Right cardiac atrium (tissue), 5 donors: Measurements from ENCODE around the gene WFIKKN2. TPM values are rescaled to one million over a fixed set of nuclear protein-coding genes. Genes with fewer than 3 reads are reported as not detected.
"Not testable (repeated sequence)": the region's sequence is repeated elsewhere in the genome, so short reads cannot be mapped to it uniquely, and the experiment has no call there.

Experiments used
- ATAC-seq, 2 donors: fragments of 200-7000 bp; cut with Tn5 transposase; one replicate each; pipeline versions ENCODE4 v1.8.0 to v1.9.1; 2020; ENCODE audit warnings: moderate library complexity in 2 of 2, mild to moderate bottlenecking in 1 of 2
- DNase-seq, 3 donors: peaks; one replicate each; pipeline ENCODE4 v3.0.0-alpha.2; 2020
- H3K27ac ChIP-seq: one replicate; pipeline ENCODE4 v1.5.1; 2013; ENCODE audit warnings: mild to moderate bottlenecking, low read length, control low read depth, moderate library complexity
- H3K27me3 ChIP-seq: one replicate; pipeline ENCODE4 v1.6.1; 2013; ENCODE audit not compliant: control insufficient read depth, insufficient read depth
- H3K4me1 ChIP-seq: one replicate; pipeline ENCODE4 v1.6.1; 2013; ENCODE audit warnings: low read length; ENCODE audit not compliant: control insufficient read depth, insufficient read depth
- H3K4me3 ChIP-seq: one replicate; pipeline ENCODE4 v1.5.1; 2013; ENCODE audit warnings: low read length, control low read depth
- H3K9me3 ChIP-seq: one replicate; pipeline ENCODE4 v1.6.1; 2013; ENCODE audit warnings: low read length; ENCODE audit not compliant: control insufficient read depth
- WGBS: extraction: QIAGEN DNeasy Blood & Tissue Kit; methylation state at CpG from one replicate; pipeline ENCODE4 v1.1.7; 2013; 5-methylcytosine and 5-hydroxymethylcytosine counted together
- intact Hi-C, 4 donors: fragments of 100-400 bp; cut with DNase I; formaldehyde crosslinking; loops; one replicate each; pipeline versions ENCODE4 v1.11.0 to v1.14.0; 2022 to 2023
- polyA plus RNA-seq: library from polyadenylated mRNA; stranded (reverse); fragments of 200-250 nt; gene quantifications from one replicate; pipeline ENCODE4 v1.2.3, GENCODE V29; 2013
- total RNA-seq, 4 donors: library from RNA; stranded (reverse); fragmentation: NEBNext Ultra II Directional; extraction: Animal tissue kit (Norgen Biotek cat#: 25700); gene quantifications; one replicate each; pipeline ENCODE4 v1.2.1, GENCODE V29; 2021
- donor health status: healthy with polysubstance abuse.
- donor health status: DM: no; HTN: yes; CAD: no.
- donor health status: DM: no; HTN: no; CAD: no.
- donor health status: DM: no; HTN: yes; CAD: no; lungs with severe emphysema.
- donor health status: DM: yes; HTN: yes; CAD: no.

The WFIKKN2 gene
- total and polyA plus RNA-seq, 5 donors, result 0.68 to 3.0 (median 1.1) TPM

DNA sequence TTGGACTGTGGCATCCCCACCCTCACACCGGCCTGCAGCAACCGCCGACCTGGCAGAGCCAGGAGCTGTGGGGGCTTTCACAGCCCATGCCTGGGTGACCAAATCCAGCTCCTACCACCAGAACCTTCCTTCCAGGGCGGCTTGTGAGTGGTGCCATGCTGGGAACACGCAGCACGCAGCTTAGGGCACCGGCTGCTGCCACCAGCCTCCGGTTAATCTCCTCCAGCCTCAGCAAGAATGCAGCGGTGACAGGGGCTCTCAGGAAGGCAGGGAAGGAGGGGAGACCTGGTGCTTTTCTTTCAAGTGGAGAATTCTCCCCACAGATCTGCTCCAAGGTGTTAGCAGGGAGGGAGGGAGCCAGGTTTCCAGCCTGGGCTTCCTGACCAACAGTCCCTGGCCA, 35.8 kb upstream of the WFIKKN2 start:
- H3K4me3 ChIP-seq, result no peak overlapping the region
- H3K27ac ChIP-seq, result no peak overlapping the region
- WGBS, result 83% methylated on average over 9 of the region's 9 CpGs
- no peak for DNase-seq
- H3K27me3 ChIP-seq, result no peaks in the 10 kb centered on the region
- H3K9me3 ChIP-seq, result no peaks in the 10 kb centered on the region
- intact Hi-C loops, result no loop called here
- H3K4me1 ChIP-seq, result peaks cover 4% of the 10 kb centered on the region
- no peak for ATAC-seq

DNA sequence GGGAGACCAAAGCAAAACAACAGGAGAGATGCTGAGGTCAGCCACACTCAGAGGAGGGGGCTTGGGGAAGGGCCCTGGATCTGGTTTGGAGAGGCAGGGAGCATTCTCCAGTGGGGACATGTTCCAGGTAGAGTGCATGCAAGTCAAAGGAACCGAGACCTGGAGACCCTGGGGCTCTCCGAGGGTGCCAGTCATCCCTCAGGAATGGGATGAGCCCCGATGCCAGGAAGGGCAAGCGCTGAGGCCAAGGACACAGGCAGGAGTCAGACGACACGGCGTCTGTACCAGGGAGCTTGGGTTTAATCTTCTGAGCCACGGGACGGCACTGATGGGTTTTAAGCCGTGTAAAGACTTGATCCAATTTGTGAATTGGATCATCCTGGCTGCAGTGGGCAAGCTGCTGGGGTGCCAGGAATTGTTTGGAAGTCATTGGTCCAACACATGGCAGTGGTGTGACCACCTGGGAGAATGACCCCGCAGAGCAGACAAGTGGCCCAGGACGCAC, 35.1 kb upstream of the WFIKKN2 start:
- Histone ChIP-seq H3K9me3 (no peaks in the 10 kb centered on the region), H3K27ac (no peak overlapping the region), H3K27me3 (no peaks in the 10 kb centered on the region), H3K4me3 (no peak overlapping the region), H3K4me1 (peaks cover 4% of the 10 kb centered on the region)
- intact Hi-C loops, result no loop called here
- WGBS, result 91% methylated on average over 12 of the region's 12 CpGs
- DNase-seq, result no peak
- ATAC-seq, result no peak

DNA sequence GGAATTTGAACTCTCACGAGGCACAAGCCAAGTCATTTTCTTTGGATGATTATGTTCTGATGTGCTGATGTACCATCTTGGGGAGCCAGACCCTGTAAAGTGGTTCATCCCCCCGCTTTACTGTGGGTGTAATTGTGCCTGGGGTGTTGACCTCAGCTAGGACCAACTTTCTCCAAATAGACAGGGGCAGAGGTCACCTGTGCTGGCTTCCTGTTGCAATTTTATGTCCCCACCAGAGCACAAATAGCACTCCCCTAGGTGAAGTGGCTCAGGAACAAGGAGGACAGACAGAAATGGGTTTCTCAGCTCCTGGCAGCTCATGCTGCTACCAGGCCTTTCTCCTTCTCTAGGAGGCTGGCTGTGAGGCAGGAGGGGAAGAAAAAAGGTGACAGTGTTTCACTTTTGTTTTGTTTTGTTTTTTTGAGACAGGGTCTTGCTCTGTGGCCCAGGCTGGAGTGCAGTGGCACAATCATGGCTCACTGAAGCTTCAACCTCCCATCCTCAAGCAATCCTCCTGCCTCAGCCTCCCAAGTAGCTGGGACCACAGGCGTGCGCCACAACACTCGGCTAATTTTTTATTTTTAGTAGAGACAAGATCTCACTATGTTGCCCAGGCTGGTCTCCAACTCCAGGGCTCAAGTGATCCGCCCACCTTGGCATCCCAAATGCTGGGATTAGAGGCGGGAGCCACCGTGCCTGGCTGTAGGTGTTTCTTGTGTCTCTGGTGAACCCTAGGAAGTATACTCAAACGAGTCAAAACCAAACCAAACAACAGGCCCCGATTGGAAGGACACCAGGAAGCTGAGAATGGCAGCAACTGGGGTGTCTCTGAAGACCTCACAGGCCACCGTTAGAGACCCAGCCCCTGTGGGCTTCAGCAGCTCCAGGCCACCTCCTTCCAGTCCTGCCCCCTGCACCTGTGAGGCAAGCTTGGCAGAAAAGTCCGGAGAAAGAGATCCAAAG, 32.5 kb upstream of the WFIKKN2 start:
- ATAC-seq (no peak), DNase-seq (no peak)
- no peak overlapping the region for H3K27ac ChIP-seq
- H3K27me3 ChIP-seq, result no peaks in the 10 kb centered on the region
- WGBS, result 85% methylated on average over 12 of the region's 12 CpGs
- H3K9me3 ChIP-seq, result no peaks in the 10 kb centered on the region
- intact Hi-C loops, result no loop called here
- H3K4me1 ChIP-seq, result no peaks in the 10 kb centered on the region
- H3K4me3 ChIP-seq, result no peak overlapping the region

DNA sequence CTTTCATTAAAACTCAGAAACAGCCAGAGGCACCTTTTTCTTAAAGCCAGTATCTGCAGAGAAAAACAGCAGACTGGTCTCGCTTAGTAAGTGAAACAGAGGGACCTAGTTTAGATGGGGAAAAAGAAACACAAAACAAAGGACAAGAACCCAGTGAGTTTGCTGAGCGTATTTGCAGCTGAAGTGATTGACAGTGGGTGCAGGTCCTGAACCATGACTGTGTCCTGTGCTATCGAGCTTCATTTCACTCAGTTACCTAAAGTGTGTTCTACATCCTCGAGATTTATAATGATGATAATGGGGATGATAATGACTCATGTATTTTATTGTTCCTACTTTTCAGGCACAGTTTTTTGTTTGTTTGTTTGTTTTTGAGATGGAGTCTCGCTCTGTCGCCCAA, 31.7 kb upstream of the WFIKKN2 start:
- no peak overlapping the region for H3K27ac ChIP-seq
- intact Hi-C loops, result no loop called here
- H3K4me1 ChIP-seq, result no peaks in the 10 kb centered on the region
- ATAC-seq (no peak), DNase-seq (no peak)
- no peak overlapping the region for H3K4me3 ChIP-seq
- 83% methylated on average over 6 of the region's 6 CpGs for WGBS
- H3K27me3 ChIP-seq, result no peaks in the 10 kb centered on the region
- no peaks in the 10 kb centered on the region for H3K9me3 ChIP-seq

DNA sequence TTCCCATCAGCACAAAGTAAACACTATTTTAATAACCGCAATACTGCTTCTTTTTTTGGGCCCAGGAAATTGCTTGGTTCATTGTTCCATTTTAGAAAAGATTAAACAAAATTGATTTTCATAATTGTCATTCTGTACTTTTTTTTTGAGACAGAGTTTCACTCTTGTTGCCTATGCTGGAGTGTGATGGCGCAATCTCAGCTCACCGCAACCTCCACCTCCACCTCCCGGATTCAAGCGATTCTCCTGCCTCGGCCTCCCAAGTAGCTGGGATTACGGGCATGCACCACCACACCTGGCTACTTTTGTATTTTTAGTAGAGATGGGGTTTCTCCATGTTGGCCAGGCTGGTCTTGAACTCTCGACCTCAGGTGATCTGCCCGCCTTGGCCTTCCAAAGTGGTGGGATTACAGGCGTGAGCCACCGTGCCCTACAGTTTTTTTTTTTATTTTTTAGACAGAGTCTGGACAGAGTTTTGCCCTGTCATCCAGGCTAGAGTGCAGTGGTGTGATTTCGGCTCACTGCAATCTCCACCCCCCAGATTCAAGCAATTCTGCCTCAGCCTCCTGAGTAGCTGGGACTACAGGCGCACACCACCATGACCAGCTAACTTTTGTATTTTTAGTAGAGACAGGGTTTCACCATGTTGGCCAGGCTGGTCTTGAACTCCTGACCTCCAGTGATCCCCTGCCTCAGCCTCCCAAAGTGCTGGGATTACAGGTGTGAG, 30.5 kb upstream of the WFIKKN2 start:
- H3K9me3 ChIP-seq, H3K27me3 ChIP-seq, ATAC-seq, H3K4me3 ChIP-seq, DNase-seq, H3K4me1 ChIP-seq, intact Hi-C loops, H3K27ac ChIP-seq: not testable (repeated sequence)
- 96% methylated on average over 13 of the region's 13 CpGs for WGBS

DNA sequence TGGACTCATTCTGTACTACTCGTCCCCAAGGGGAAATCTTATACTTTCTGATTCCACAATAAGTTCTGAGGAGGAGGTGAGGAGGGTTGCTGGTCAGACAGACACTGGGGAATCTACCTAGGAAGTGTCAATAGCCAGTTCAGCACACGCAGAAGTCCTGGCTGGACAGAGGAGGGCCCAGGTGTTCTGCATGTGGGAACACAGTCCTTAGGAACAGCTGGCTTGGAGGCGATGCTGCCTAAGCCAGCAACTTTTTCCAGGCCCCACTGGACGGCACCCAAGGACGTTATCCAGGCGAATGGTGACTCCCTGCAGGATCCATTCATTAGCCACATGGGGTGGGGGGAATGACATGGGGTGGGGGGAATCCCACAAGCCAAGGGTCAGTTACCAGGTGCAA, 29.9 kb upstream of the WFIKKN2 start:
- Histone ChIP-seq H3K27me3 (no peaks in the 10 kb centered on the region), H3K4me3 (no peak overlapping the region), H3K27ac (no peak overlapping the region), H3K4me1 (no peaks in the 10 kb centered on the region), H3K9me3 (no peaks in the 10 kb centered on the region)
- ATAC-seq, result peak in 1 of 2 donors; percentile 23
- 78% methylated on average over 6 of the region's 6 CpGs for WGBS
- no peak for DNase-seq
- intact Hi-C loops, result no loop called here

DNA sequence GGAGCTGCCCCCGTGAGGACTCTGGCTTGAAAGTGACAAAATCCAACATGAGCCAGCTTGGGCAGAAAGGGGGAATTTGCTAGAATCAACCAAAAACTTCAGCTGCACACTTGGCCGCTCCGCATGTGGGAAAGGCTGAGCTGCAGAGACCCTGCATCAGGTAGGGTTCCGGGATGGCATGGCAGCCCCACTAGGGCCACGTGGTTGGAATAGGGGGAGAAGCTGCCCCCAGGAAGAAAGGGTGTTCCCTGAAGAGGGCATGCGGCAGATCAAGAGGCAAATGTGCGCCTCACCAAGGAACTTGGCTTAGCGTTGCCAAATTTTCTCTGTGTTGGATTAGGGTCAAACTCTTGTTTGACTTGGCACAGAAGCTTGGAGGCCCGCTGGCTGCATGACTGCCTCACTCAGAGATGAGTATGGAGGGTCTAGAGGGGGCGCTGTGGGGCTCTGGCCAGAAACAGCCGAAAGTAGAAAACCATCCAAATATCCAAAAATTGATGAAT, 29.2 kb upstream of the WFIKKN2 start:
- Histone ChIP-seq H3K27ac (no peak overlapping the region), H3K27me3 (no peaks in the 10 kb centered on the region), H3K4me1 (no peaks in the 10 kb centered on the region), H3K4me3 (no peak overlapping the region), H3K9me3 (no peaks in the 10 kb centered on the region)
- intact Hi-C loops, result no loop called here
- WGBS, result 62% methylated on average over 11 of the region's 11 CpGs
- DNase-seq, result peak in 2 of 3 donors; percentile 39 to 76
- ATAC-seq, result peak; percentile 33 to 64

DNA sequence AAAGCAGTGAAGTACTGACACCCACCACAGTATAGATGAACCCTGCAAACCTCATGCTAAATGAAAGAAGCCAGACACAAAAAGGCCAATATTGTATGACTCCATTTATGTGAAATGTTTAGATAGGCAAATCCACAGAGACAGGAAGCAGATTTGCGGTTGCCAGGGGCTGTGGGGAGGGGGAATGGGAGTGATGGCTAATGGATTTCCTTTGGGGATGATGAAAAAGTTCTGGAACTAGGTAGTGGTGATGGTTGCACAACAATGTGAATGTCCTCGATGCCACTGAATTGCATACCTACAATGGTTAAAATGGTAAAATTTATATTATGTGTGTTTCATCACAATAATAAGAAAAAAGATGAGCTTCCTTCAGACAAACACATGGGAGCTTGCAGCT, 28.4 kb upstream of the WFIKKN2 start:
- no peak for DNase-seq
- H3K4me1 ChIP-seq, result no peaks in the 10 kb centered on the region
- no peaks in the 10 kb centered on the region for H3K9me3 ChIP-seq
- no peaks in the 10 kb centered on the region for H3K27me3 ChIP-seq
- intact Hi-C loops, result no loop called here
- ATAC-seq, result no peak
- H3K4me3 ChIP-seq, result no peak overlapping the region
- WGBS, result 56% methylated on average over 2 of the region's 2 CpGs
- H3K27ac ChIP-seq, result no peak overlapping the region

DNA sequence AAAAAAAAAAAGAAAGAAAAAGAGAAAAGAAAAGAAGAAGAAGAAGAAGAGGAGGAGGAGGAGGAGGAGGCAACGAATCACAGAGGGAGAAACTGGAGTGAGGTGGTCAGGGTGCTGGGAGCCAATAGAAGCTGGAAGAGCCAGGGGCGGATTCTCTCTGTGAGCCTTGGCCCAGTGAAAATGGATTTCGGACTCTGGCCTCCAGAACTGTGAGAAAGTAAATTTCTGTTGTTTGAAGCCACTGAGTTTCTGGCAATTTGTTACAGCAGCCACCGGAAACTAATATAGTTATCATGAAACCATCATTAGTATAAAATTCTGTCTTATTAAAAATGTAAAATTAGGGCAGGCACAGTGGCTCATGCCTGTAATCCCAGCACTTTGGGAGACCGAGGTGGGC, 27.7 kb upstream of the WFIKKN2 start:
- Histone ChIP-seq H3K27me3 (no peaks in the 10 kb centered on the region), H3K9me3 (no peaks in the 10 kb centered on the region), H3K27ac (no peak overlapping the region), H3K4me3 (no peak overlapping the region), H3K4me1 (no peaks in the 10 kb centered on the region)
- DNase-seq (no peak), ATAC-seq (no peak)
- intact Hi-C loops, result no loop called here
- 87% methylated on average over 5 of the region's 5 CpGs for WGBS

DNA sequence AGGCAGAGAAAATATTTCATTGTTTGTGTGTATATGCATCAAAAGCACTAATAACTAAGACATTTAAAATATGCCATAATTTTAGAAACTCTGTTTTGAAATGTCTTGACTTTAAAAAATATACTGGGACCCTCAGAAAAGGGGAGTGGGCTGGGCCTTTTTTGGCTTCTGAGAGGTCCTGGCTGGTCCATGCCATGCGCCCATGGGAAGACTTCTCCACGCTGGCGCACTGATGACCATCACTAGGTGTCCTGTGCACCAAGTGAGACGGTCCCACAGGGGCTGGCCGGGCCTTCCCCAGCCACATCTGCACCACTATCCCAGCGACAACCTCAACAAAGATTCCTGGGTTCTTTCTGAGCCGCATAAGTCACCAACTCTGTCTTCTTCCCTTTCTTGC, 27.0 kb upstream of the WFIKKN2 start:
- Histone ChIP-seq H3K4me1 (no peaks in the 10 kb centered on the region), H3K27ac (no peak overlapping the region), H3K27me3 (no peaks in the 10 kb centered on the region), H3K9me3 (no peaks in the 10 kb centered on the region), H3K4me3 (no peak overlapping the region)
- ATAC-seq (no peak), DNase-seq (no peak)
- 93% methylated on average over 7 of the region's 7 CpGs for WGBS
- intact Hi-C loops, result no loop called here

DNA sequence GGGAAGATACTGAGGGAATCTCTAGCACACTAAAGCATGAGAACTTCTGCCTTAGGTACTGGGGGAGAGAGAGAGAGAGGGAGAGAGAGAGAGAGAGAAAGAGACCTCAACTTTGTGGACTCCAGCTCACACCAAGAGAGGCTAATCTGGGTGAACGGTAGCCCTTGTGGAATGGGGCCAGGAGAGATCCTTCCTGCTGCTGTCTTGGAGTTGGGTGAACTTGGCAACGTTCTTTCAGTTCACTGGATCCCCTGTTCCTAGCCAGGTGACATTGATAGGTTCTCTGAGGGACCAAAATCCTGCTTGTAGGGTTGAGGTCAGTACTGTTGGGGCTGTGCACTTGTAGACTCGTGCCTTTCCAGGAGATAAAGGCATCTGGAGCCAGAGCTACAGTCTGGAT, 26.5 kb upstream of the WFIKKN2 start:
- Histone ChIP-seq H3K27me3 (no peaks in the 10 kb centered on the region), H3K4me3 (no peak overlapping the region), H3K9me3 (no peaks in the 10 kb centered on the region), H3K27ac (no peak overlapping the region), H3K4me1 (no peaks in the 10 kb centered on the region)
- DNase-seq (no peak), ATAC-seq (no peak)
- intact Hi-C loops, result no loop called here
- WGBS, result 51% methylated on average over 3 of the region's 3 CpGs
